Endothelial cell of umbilical vein (primary cell): ENCODE data around the gene TIMP1. TPM values are rescaled to one million over a fixed set of nuclear protein-coding genes. Genes with fewer than 3 reads are reported as not detected.

Experiments used
- BruUV-seq: library from RNA; stranded (reverse); fragments of 400-500 nt; replicated peaks from 2 replicates; lab custom pipeline; 2021; lab: Mats Ljungman, UMichigan
- CTCF ChIA-PET: fragments of 300-600, 350-600 bp; sonication (Branson Sonifier 250); formaldehyde crosslinking; loops from one replicate; lab custom pipeline; 2021; ENCODE audit warnings: antibody characterized with exemption, inconsistent platforms; lab: Charles Lee
- POLR2A ChIA-PET: fragments of 300-600, 350-600 bp; sonication (Branson Sonifier 250); formaldehyde crosslinking; loops from one replicate; lab custom pipeline; 2021; ENCODE audit warnings: antibody characterized with exemption, inconsistent platforms; lab: Charles Lee
- DNase-seq: peaks from one replicate; pipeline ENCODE4 v3.0.0-alpha.2; 2011; ENCODE audit warnings: low read depth, low spot score
- FAIRE-seq: peaks from 2 replicates; lab custom pipeline; 2011; peaks lifted over from hg19 to GRCh38; lab: Jason Lieb, UNC
- H2AFZ ChIP-seq: 2 replicates; pipeline ENCODE4 v1.6.0; 2012; ENCODE audit warnings: low read depth, low read length, control low read depth, inconsistent platforms
- H3K27ac ChIP-seq: 2 replicates; pipeline ENCODE4 v1.5.1; 2011; ENCODE audit warnings: low read depth, mild to moderate bottlenecking, control low read depth, low read length, moderate library complexity; ENCODE audit not compliant: insufficient read depth
- H3K27me3 ChIP-seq, 2 experiments: 2 replicates each; pipeline versions ENCODE4 v1.6.0 to v1.6.1; 2011; ENCODE audit warnings: low read length in 2 of 2, mixed read lengths in 1 of 2; ENCODE audit not compliant: control insufficient read depth in 2 of 2, insufficient read depth in 2 of 2
- H3K36me3 ChIP-seq, 2 experiments: 2 replicates in 1 of 2; 3 replicates in 1 of 2; pipeline ENCODE4 v1.5.1; 2011; ENCODE audit warnings: low read length in 2 of 2, mild to moderate bottlenecking in 1 of 2, moderate library complexity in 1 of 2; ENCODE audit not compliant: control insufficient read depth in 2 of 2, insufficient read depth in 2 of 2; ENCODE audit errors: extremely low read depth in 1 of 2
- H3K4me1 ChIP-seq: 3 replicates; pipeline ENCODE4 v1.5.1; 2011; ENCODE audit warnings: mild to moderate bottlenecking, low read length; ENCODE audit not compliant: control insufficient read depth, insufficient read depth; ENCODE audit errors: extremely low read depth
- H3K4me2 ChIP-seq: 2 replicates; pipeline ENCODE4 v1.6.1; 2011; ENCODE audit warnings: low read length, control low read depth, mixed read lengths; ENCODE audit not compliant: insufficient read depth
- H3K4me3 ChIP-seq, 3 experiments: fragments of 200-600 bp in 1 of 3; sonication (generic), shearing (Covaris generic) in 1 of 3; replicated peaks in 1 of 3; 2 replicates each; pipeline ENCODE4 v1.5.1; 2011 to 2016; ENCODE audit warnings: control low read depth in 3 of 3, low read length in 3 of 3, mild to moderate bottlenecking in 2 of 3, inconsistent platforms in 1 of 3, low read depth in 1 of 3, moderate library complexity in 1 of 3; ENCODE audit not compliant: insufficient read depth in 1 of 3
- H3K79me2 ChIP-seq: 2 replicates; pipeline ENCODE4 v1.6.0; 2012; ENCODE audit warnings: low read length, inconsistent platforms; ENCODE audit not compliant: control insufficient read depth, insufficient read depth
- H3K9ac ChIP-seq: replicated peaks from 2 replicates; pipeline ENCODE3; 2011; ENCODE audit warnings: low read length, control low read depth; ENCODE audit not compliant: insufficient read depth; ENCODE audit errors: extremely low read depth
- H3K9me1 ChIP-seq: replicated peaks from 3 replicates; pipeline ENCODE4 v1.6.0; 2011; ENCODE audit warnings: mild to moderate bottlenecking, low read length; ENCODE audit not compliant: control insufficient read depth, insufficient read depth; ENCODE audit errors: extremely low read depth
- H3K9me3 ChIP-seq: replicated peaks from 2 replicates; pipeline ENCODE4 v1.5.1; 2012; ENCODE audit warnings: low read length, inconsistent platforms; ENCODE audit not compliant: control insufficient read depth, insufficient read depth
- H4K20me1 ChIP-seq: replicated peaks from 2 replicates; pipeline ENCODE3; 2011; ENCODE audit warnings: mild to moderate bottlenecking, low read length; ENCODE audit not compliant: control insufficient read depth, insufficient read depth; ENCODE audit errors: extremely low read depth
- EZH2 ChIP-seq: IDR thresholded peaks from 2 replicates; pipeline ENCODE4 v1.6.1; 2012; ENCODE audit warnings: borderline replicate concordance, low read depth, mild to moderate bottlenecking, moderate library complexity, low read length, inconsistent platforms; ENCODE audit not compliant: severe bottlenecking
- FOS ChIP-seq: IDR thresholded peaks from 2 replicates; pipeline ENCODE4 v1.6.1; 2011; ENCODE audit warnings: mild to moderate bottlenecking, low read length, moderate library complexity, borderline replicate concordance; ENCODE audit not compliant: insufficient read depth
- GATA2 ChIP-seq: IDR thresholded peaks from 2 replicates; pipeline ENCODE4 v1.7.0; 2011; ENCODE audit warnings: low read depth, mild to moderate bottlenecking, moderate library complexity, mixed read lengths, low read length; ENCODE audit not compliant: insufficient read length, insufficient read depth
- JUN ChIP-seq: IDR thresholded peaks from 2 replicates; pipeline ENCODE4 v1.6.1; 2011; ENCODE audit warnings: borderline replicate concordance, low read depth; ENCODE audit not compliant: insufficient read length, insufficient read depth
- MAX ChIP-seq: IDR thresholded peaks from 2 replicates; pipeline ENCODE4 v1.6.1; 2011; ENCODE audit not compliant: insufficient read depth, insufficient read length
- MYC ChIP-seq: IDR thresholded peaks from one replicate; pipeline ENCODE4 v1.6.1; 2011; ENCODE audit warnings: mild to moderate bottlenecking, low read depth, low read length
- POLR2A ChIP-seq: IDR thresholded peaks from 2 replicates; pipeline ENCODE4 v1.6.1; 2012; ENCODE audit warnings: low read depth, mild to moderate bottlenecking, control low read depth, low read length
- POLR2AphosphoS5 ChIP-seq: IDR thresholded peaks from 2 replicates; pipeline ENCODE4 v1.6.1; 2012; ENCODE audit warnings: low read depth, mild to moderate bottlenecking, control low read depth, low read length, moderate library complexity; ENCODE audit not compliant: insufficient read depth
- dilution Hi-C: fragments of 300-500 bp; cut with MboI; formaldehyde crosslinking; loops from one replicate; pipeline ENCODE4 v1.15.0; 2019; ENCODE audit warnings: low sequenced_read_pairs; ENCODE audit not compliant: extremely low pct_ligation_motif_present
- intact Hi-C: fragments of 100-400 bp; cut with micrococcal nuclease; formaldehyde crosslinking; loops from one replicate; pipeline ENCODE4 v1.10.0; 2022
- polyA plus RNA-seq, 4 experiments: library from polyadenylated mRNA; depleted of rRNA in 3 of 4; stranded (reverse) in 3 of 4; unstranded in 1 of 4; fragments of >200 nt; gene quantifications; 2 replicates each; pipeline versions ENCODE4 v1.2.1 to v1.2.3, GENCODE V29; 2011 to 2012; ENCODE audit warnings: missing spikeins in 1 of 4
- total RNA-seq: library from RNA; stranded (reverse); gene quantifications from 2 replicates; pipeline ENCODE4 v1.2.3, GENCODE V29; 2021
- TF ChIP-seq, protein P1 (sequence below), 2 donors: IDR thresholded peaks; 1 replicate in 1 of 2; 2 replicates in 1 of 2; pipeline ENCODE4 v1.5.1; 2011; ENCODE audit warnings: low read length in 2 of 2, mild to moderate bottlenecking in 2 of 2, moderate library complexity in 2 of 2, control low read depth in 1 of 2, inconsistent platforms in 1 of 2, low read depth in 1 of 2; ENCODE audit not compliant: insufficient read depth in 1 of 2; ENCODE audit errors: extremely low read depth in 1 of 2

Gene TIMP1
- total and polyA plus RNA-seq, 2 donors (not counting 3 experiments of a cell fraction or from before 2014, with no cell fraction given) = 124 to 277 TPM

DNA sequence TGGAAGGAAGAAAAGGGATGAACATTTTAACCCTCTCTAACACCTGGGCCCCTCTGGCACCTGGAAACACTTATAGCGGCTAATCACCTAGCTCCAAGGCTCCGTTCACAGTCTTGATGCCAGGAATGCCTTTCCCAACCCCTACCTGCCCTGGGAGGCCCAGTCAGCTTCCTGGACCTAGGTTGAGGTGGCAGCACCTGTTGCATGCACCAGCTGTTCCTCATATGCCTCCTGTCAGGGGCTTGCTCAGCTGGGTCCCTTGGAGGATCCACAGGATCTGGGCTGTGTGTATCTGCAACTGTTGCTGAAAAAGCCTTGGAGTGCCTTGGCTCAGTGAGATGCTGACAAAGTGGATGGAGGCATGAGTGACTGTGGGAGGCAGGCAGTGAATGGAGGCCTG is 43.1 kb downstream of the TIMP1 start:
- Histone ChIP-seq H4K20me1 (no peaks in the 10 kb centered on the region), H3K27ac (no peak overlapping the region), H3K79me2 (no peaks in the 10 kb centered on the region), H3K27me3 (peaks cover 0 to 5% of the 10 kb centered on the region in 2 experiments), H2AFZ (no peak overlapping the region), H3K4me2 (no peak overlapping the region), H3K9me1 (no peaks in the 10 kb centered on the region), H3K36me3 (no peaks in the 10 kb centered on the region), H3K4me3 (no peak overlapping the region), H3K9ac (no peak overlapping the region), H3K4me1 (peaks cover 11% of the 10 kb centered on the region), H3K9me3 (no peaks in the 10 kb centered on the region)
- FAIRE-seq (no peak), DNase-seq (no peak)
- no peak for TF ChIP-seq POLR2A
- no peak for TF ChIP-seq GATA2
- TF ChIP-seq, protein P1, sequence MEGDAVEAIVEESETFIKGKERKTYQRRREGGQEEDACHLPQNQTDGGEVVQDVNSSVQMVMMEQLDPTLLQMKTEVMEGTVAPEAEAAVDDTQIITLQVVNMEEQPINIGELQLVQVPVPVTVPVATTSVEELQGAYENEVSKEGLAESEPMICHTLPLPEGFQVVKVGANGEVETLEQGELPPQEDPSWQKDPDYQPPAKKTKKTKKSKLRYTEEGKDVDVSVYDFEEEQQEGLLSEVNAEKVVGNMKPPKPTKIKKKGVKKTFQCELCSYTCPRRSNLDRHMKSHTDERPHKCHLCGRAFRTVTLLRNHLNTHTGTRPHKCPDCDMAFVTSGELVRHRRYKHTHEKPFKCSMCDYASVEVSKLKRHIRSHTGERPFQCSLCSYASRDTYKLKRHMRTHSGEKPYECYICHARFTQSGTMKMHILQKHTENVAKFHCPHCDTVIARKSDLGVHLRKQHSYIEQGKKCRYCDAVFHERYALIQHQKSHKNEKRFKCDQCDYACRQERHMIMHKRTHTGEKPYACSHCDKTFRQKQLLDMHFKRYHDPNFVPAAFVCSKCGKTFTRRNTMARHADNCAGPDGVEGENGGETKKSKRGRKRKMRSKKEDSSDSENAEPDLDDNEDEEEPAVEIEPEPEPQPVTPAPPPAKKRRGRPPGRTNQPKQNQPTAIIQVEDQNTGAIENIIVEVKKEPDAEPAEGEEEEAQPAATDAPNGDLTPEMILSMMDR (IDR thresholded peaks at IDR 0.05; ENCODE audit: extremely low read depth in 1 of 2, insufficient read depth in 1 of 2, low read depth in 1 of 2, low read length in 2 of 2) = no peak
- no peak for TF ChIP-seq MAX
- TF ChIP-seq MYC = no peak
- TF ChIP-seq POLR2AphosphoS5 = no peak
- TF ChIP-seq FOS = no peak
- no peak for TF ChIP-seq EZH2
- no peak for TF ChIP-seq JUN
- BruUV-seq = no TSS peak
- ChIA-PET POLR2A (no interaction called here), CTCF (no interaction called here)
- intact Hi-C loops (no loop called here), dilution Hi-C loops (no loop called here)
